ENCODE data around the gene CDKN2AIP.

DNA sequence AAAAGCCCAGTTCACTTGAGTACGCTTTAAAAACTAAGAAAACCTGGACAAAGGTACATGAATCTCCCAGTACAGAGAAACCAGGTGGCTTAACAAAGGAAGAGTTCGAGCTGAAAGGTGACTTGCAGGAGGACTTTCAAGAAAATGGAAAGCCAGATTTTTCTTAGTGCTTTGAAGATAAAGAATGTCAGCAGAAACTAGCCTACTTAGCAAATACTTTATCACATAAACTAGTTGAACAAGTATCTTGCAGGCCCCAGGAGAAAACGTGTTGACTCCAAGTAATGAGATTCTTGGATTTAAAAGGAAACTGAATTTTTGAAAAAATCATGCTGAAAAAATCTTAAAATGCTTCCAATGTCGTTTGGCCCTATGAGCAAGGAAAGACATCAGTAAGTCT lies 26.4 kb downstream of the CDKN2AIP start:
- TF ChIP-seq, protein P1, sequence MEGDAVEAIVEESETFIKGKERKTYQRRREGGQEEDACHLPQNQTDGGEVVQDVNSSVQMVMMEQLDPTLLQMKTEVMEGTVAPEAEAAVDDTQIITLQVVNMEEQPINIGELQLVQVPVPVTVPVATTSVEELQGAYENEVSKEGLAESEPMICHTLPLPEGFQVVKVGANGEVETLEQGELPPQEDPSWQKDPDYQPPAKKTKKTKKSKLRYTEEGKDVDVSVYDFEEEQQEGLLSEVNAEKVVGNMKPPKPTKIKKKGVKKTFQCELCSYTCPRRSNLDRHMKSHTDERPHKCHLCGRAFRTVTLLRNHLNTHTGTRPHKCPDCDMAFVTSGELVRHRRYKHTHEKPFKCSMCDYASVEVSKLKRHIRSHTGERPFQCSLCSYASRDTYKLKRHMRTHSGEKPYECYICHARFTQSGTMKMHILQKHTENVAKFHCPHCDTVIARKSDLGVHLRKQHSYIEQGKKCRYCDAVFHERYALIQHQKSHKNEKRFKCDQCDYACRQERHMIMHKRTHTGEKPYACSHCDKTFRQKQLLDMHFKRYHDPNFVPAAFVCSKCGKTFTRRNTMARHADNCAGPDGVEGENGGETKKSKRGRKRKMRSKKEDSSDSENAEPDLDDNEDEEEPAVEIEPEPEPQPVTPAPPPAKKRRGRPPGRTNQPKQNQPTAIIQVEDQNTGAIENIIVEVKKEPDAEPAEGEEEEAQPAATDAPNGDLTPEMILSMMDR (conservative IDR thresholded peaks at IDR 0.05; ENCODE audit: low read length) = no peak
- no peak for TF ChIP-seq EZH2phosphoT487 (IDR thresholded peaks at IDR 0.05; ENCODE audit: borderline replicate concordance)

All from Loucy (cell line).